ENCODE measurements around the gene NAT16. TPM values are rescaled to one million over a fixed set of nuclear protein-coding genes. Genes with fewer than 3 reads are reported as not detected.

The NAT16 gene
- total RNA-seq, 1 donor from 2014 or later, result not detected

- TF ChIP-seq, protein P1, sequence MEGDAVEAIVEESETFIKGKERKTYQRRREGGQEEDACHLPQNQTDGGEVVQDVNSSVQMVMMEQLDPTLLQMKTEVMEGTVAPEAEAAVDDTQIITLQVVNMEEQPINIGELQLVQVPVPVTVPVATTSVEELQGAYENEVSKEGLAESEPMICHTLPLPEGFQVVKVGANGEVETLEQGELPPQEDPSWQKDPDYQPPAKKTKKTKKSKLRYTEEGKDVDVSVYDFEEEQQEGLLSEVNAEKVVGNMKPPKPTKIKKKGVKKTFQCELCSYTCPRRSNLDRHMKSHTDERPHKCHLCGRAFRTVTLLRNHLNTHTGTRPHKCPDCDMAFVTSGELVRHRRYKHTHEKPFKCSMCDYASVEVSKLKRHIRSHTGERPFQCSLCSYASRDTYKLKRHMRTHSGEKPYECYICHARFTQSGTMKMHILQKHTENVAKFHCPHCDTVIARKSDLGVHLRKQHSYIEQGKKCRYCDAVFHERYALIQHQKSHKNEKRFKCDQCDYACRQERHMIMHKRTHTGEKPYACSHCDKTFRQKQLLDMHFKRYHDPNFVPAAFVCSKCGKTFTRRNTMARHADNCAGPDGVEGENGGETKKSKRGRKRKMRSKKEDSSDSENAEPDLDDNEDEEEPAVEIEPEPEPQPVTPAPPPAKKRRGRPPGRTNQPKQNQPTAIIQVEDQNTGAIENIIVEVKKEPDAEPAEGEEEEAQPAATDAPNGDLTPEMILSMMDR (IDR thresholded peaks at IDR 0.05), result no peak
- TF ChIP-seq POLR2AphosphoS5 (IDR thresholded peaks at IDR 0.05; ENCODE audit: insufficient read depth in 1 of 2, low read depth in 1 of 2) (no peak), POLR2A (IDR thresholded peaks at IDR 0.05) (no peak)
- no peak for DNase-seq (ENCODE audit: extremely low spot score in 2 of 2)
- H3K4me1 ChIP-seq, result peaks cover 43% of the 10 kb centered on the region
- H3K4me3 ChIP-seq, result no peak overlapping the region
- intact Hi-C loops (cut with DNase I), result no loop called here
- peaks cover 0 to 27% of the 10 kb centered on the region in 2 donors for H3K36me3 ChIP-seq
- H3K27ac ChIP-seq, result no peak overlapping the region
- no peaks in the 10 kb centered on the region for H3K27me3 ChIP-seq
- no peaks in the 10 kb centered on the region for H3K9me3 ChIP-seq
These were observed 40.2 kb upstream of the NAT16 start for GRCh38 chr7:101220295-101220694.

GRCh38 chr7:101218236-101219125 lies 38.4 kb upstream of the NAT16 start:
- Histone ChIP-seq H3K9me3 (no peaks in the 10 kb centered on the region), H3K4me1 (peaks cover 43% of the 10 kb centered on the region), H3K27me3 (no peaks in the 10 kb centered on the region), H3K36me3 (peaks cover 0 to 13% of the 10 kb centered on the region in 2 donors), H3K27ac (peak overlapping the region; percentile 91), H3K4me3 (peak overlapping the region; percentile 66 to 70)
- intact Hi-C loops (cut with DNase I), result no loop called here
- TF ChIP-seq, protein P1 (IDR thresholded peaks at IDR 0.05), result no peak
- TF ChIP-seq POLR2A (IDR thresholded peaks at IDR 0.05) (no peak), POLR2AphosphoS5 (IDR thresholded peaks at IDR 0.05; ENCODE audit: insufficient read depth in 1 of 2, low read depth in 1 of 2) (no peak)
- no peak for DNase-seq (ENCODE audit: extremely low spot score in 2 of 2)

- DNase-seq (ENCODE audit: extremely low spot score in 2 of 2), result peak in 1 of 2 donors; percentile 98
- Histone ChIP-seq H3K4me1 (peaks cover 43% of the 10 kb centered on the region), H3K9me3 (no peaks in the 10 kb centered on the region), H3K36me3 (peaks cover 0 to 15% of the 10 kb centered on the region in 2 donors), H3K27ac (peak within 1 kb of the TSS; percentile 91), H3K4me3 (peak within 1 kb of the TSS; percentile 66 to 70), H3K27me3 (no peaks in the 10 kb centered on the region)
- TF ChIP-seq POLR2A (IDR thresholded peaks at IDR 0.05), result peak in 1 of 2 donors; percentile 3
- TF ChIP-seq, protein P1 (IDR thresholded peaks at IDR 0.05), result no peak
- TF ChIP-seq POLR2AphosphoS5 (IDR thresholded peaks at IDR 0.05; ENCODE audit: insufficient read depth in 1 of 2, low read depth in 1 of 2), result peak; percentile 68 to 99
- intact Hi-C loops (cut with DNase I), result no loop called here
These were observed 37.5 kb upstream of the NAT16 start, which contains the start of the genes PLOD3 and ZNHIT1 for GRCh38 chr7:101217388-101218235. TSS of gene PLOD3 (minus strand) at chr7:101217581. CDS start at chr7:101217274, 307 bp downstream. TSS of gene ZNHIT1 (plus strand) at chr7:101218165. CDS start at chr7:101218196, 31 bp downstream.

- intact Hi-C loops (cut with DNase I), result no loop called here
- peaks cover 43% of the 10 kb centered on the region for H3K4me1 ChIP-seq
These were observed 36.8 kb upstream of the NAT16 start for GRCh38 chr7:101216860-101217387.

More at GRCh38 chr7:101216860-101217387, 36.8 kb upstream of the NAT16 start:
- no peaks in the 10 kb centered on the region for H3K27me3 ChIP-seq
- H3K27ac ChIP-seq, result peak overlapping the region; percentile 91
- H3K36me3 ChIP-seq, result peaks cover 0 to 19% of the 10 kb centered on the region in 2 donors
- no peak for DNase-seq (ENCODE audit: extremely low spot score in 2 of 2)
- TF ChIP-seq, protein P1 (IDR thresholded peaks at IDR 0.05), result no peak
- TF ChIP-seq POLR2AphosphoS5 (IDR thresholded peaks at IDR 0.05; ENCODE audit: insufficient read depth in 1 of 2, low read depth in 1 of 2) (no peak), POLR2A (IDR thresholded peaks at IDR 0.05) (no peak)
- peak overlapping the region; percentile 66 to 70 for H3K4me3 ChIP-seq
- H3K9me3 ChIP-seq, result no peaks in the 10 kb centered on the region
